CD4-positive, alpha-beta memory T cell (primary cell): Measurements from ENCODE around the gene PCLO. TPM values are rescaled to one million over a fixed set of nuclear protein-coding genes. Genes with fewer than 3 reads are reported as not detected.
"Not testable (repeated sequence)": the region's sequence is repeated elsewhere in the genome, so short reads cannot be mapped to it uniquely, and the experiment has no call there.

Source experiments
- CTCF ChIA-PET: fragments of 350-600 bp; sonication (Branson Sonifier 250); formaldehyde crosslinking; loops from one replicate; lab custom pipeline; 2021; ENCODE audit warnings: inconsistent platforms; ENCODE audit not compliant: partially characterized antibody; lab: Charles Lee
- POLR2A ChIA-PET: fragments of 350-600 bp; sonication (Branson Sonifier 250); formaldehyde crosslinking; loops from one replicate; lab custom pipeline; 2021; ENCODE audit not compliant: partially characterized antibody; lab: Charles Lee
- DNase-seq, 5 donors: peaks; one replicate each; pipeline versions ENCODE4 v3.0.0 to v3.0.0-alpha.2; 2020 to 2022; ENCODE audit warnings: mixed read lengths in 1 of 5
- H3K27ac ChIP-seq: one replicate; pipeline ENCODE4 v1.7.0; 2013; ENCODE audit warnings: low read depth, low read length
- H3K27me3 ChIP-seq: 2 replicates; pipeline ENCODE4 v1.7.0; 2013; ENCODE audit warnings: mild to moderate bottlenecking, low read length, moderate library complexity; ENCODE audit not compliant: insufficient read depth
- H3K36me3 ChIP-seq: 2 replicates; pipeline ENCODE4 v1.7.0; 2013; ENCODE audit warnings: mild to moderate bottlenecking, low read length, moderate library complexity; ENCODE audit not compliant: insufficient read depth
- H3K4me1 ChIP-seq: 2 replicates; pipeline ENCODE4 v1.7.0; 2013; ENCODE audit warnings: mild to moderate bottlenecking, low read length, moderate library complexity; ENCODE audit not compliant: insufficient read depth
- H3K4me3 ChIP-seq, 2 donors: one replicate each; pipeline ENCODE4 v1.7.0; 2013; ENCODE audit warnings: low read length in 2 of 2, mild to moderate bottlenecking in 1 of 2
- H3K9me3 ChIP-seq, 2 donors: one replicate each; pipeline ENCODE4 v1.7.0; 2013; ENCODE audit warnings: low read length in 2 of 2, control low read depth in 1 of 2; ENCODE audit not compliant: control insufficient read depth in 1 of 2
- H3K27ac Mint-ChIP-seq, 7 donors: one replicate each; pipeline ENCODE4 v1.8.0; 2020 to 2021; ENCODE audit warnings: mixed read lengths in 7 of 7, mild to moderate bottlenecking in 6 of 7, inconsistent platforms in 3 of 7, moderate library complexity in 3 of 7
- H3K27me3 Mint-ChIP-seq, 2 donors: one replicate each; pipeline ENCODE4 v1.8.0; 2020 to 2021; ENCODE audit warnings: mixed read lengths in 2 of 2
- H3K36me3 Mint-ChIP-seq, 2 donors: one replicate each; pipeline ENCODE4 v1.8.0; 2020 to 2021; ENCODE audit warnings: mixed read lengths in 2 of 2, inconsistent platforms in 1 of 2, mild to moderate bottlenecking in 1 of 2
- H3K4me1 Mint-ChIP-seq, 4 donors: one replicate each; pipeline ENCODE4 v1.8.0; 2020 to 2021; ENCODE audit warnings: mixed read lengths in 4 of 4, mild to moderate bottlenecking in 1 of 4
- H3K4me3 Mint-ChIP-seq, 8 donors: one replicate each; pipeline ENCODE4 v1.8.0; 2020 to 2021; ENCODE audit warnings: mixed read lengths in 8 of 8, mild to moderate bottlenecking in 7 of 8, moderate library complexity in 6 of 8, inconsistent platforms in 3 of 8
- H3K9me3 Mint-ChIP-seq, 8 donors: one replicate each; pipeline ENCODE4 v1.8.0; 2020 to 2021; ENCODE audit warnings: mixed read lengths in 8 of 8, mild to moderate bottlenecking in 5 of 8, inconsistent platforms in 3 of 8, moderate library complexity in 1 of 8
- intact Hi-C: fragments of 100-400 bp; cut with micrococcal nuclease; formaldehyde crosslinking; loops from one replicate; pipeline ENCODE4 v1.15.1; 2023
- polyA plus RNA-seq, 2 donors: library from polyadenylated mRNA; unstranded; fragments of 300-500 nt; fragmentation: Illumina TruSeq; gene quantifications; one replicate each; pipeline ENCODE4 v1.2.3, GENCODE V29; 2021
- total RNA-seq, 2 experiments: library from RNA; stranded (reverse); gene quantifications; one replicate each; pipeline ENCODE4 v1.2.3, GENCODE V29; 2021

Gene PCLO
- total and polyA plus RNA-seq, 4 experiments from 2014 or later, result 0.03 TPM; not detected in 3

DNA sequence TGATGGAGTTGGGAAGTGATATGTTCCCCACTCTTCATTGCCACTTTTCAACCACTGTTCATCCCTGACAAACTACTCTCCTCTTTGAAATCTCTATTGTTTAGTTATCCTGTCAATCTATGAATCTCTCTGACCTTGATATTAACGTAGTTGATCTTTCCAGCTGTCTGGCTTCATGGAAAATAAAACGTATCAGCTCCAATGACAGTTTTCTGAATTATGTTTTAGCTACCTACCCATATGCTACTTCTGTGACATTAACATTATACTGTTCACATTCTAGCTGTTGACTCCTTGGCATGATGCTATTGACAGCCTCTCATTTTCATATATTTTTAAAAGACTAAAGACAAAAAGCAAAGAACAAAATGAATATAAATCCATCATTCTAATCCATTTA lies 53.3 kb downstream of the PCLO start:
- POLR2A ChIA-PET, result no interaction called here
- Histone ChIP-seq H3K27me3 (no peaks in the 10 kb centered on the region), H3K9me3 (no peaks in the 10 kb centered on the region), H3K4me1 (no peaks in the 10 kb centered on the region), H3K4me3 (no peak overlapping the region), H3K36me3 (no peaks in the 10 kb centered on the region), H3K27ac (no peak overlapping the region)
- no peak for DNase-seq
- H3K4me1 Mint-ChIP-seq, result no peaks in the 10 kb centered on the region
- no peak overlapping the region for H3K4me3 Mint-ChIP-seq
- CTCF ChIA-PET, result no interaction called here
- intact Hi-C loops, result no loop called here
- H3K27me3 Mint-ChIP-seq, result no peaks in the 10 kb centered on the region
- H3K27ac Mint-ChIP-seq, result no peak overlapping the region
- no peaks in the 10 kb centered on the region for H3K36me3 Mint-ChIP-seq
- peaks cover 0 to 7% (median 2%) of the 10 kb centered on the region in 8 donors for H3K9me3 Mint-ChIP-seq

DNA sequence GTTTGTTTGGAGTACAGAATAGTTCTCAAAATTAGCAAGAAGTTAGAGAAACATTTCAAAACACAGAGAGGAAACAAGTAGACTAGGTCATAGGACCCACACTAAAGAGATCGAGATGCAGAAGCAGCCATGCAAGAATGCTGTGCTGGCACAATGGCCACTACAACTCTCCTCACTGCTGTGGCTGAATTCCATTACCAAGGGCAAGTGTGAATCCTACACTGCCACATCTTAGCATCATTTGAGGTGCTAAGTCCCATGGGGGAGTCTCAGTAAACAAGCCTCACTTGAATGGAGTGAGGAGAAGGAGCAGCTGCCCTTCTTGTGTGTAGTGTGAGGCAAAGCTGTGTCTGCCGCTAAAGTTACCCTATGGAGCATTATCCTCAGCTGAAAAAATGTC lies 56.7 kb downstream of the PCLO start:
- Histone ChIP-seq H3K9me3 (no peaks in the 10 kb centered on the region), H3K4me3 (no peak overlapping the region), H3K36me3 (no peaks in the 10 kb centered on the region), H3K4me1 (no peaks in the 10 kb centered on the region), H3K27me3 (no peaks in the 10 kb centered on the region), H3K27ac (no peak overlapping the region)
- ChIA-PET CTCF (no interaction called here), POLR2A (no interaction called here)
- DNase-seq, result no peak
- intact Hi-C loops, result no loop called here
- Mint-ChIP-seq H3K4me3 (no peak overlapping the region), H3K36me3 (no peaks in the 10 kb centered on the region), H3K4me1 (no peaks in the 10 kb centered on the region), H3K27ac (no peak overlapping the region), H3K27me3 (no peaks in the 10 kb centered on the region), H3K9me3 (peaks cover 0 to 7% (median 0%) of the 10 kb centered on the region in 8 donors)

DNA sequence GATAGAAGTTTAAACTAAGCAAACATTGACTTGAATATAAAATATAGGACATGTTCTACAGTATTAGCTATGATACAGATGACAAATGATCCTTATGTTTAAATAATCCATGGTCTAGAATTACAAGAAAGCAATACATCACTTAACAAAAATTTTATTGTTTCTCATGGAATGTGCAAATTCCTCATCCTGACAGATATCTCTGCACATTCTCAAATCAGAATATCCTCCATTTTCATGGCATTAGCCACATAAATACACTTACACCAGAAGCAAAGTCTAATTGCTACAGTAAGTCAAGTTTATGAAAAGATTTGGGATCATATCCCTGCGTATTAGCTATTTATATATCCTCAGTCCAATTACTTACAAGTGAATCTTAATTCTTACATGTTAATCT lies 57.6 kb downstream of the PCLO start:
- Histone ChIP-seq H3K36me3 (no peaks in the 10 kb centered on the region), H3K4me3 (no peak overlapping the region), H3K9me3 (no peaks in the 10 kb centered on the region), H3K27ac (no peak overlapping the region), H3K27me3 (no peaks in the 10 kb centered on the region), H3K4me1 (no peaks in the 10 kb centered on the region)
- H3K4me3 Mint-ChIP-seq, result no peak overlapping the region
- no peak for DNase-seq
- no peaks in the 10 kb centered on the region for H3K4me1 Mint-ChIP-seq
- peaks cover 0 to 7% (median 0%) of the 10 kb centered on the region in 8 donors for H3K9me3 Mint-ChIP-seq
- no peaks in the 10 kb centered on the region for H3K36me3 Mint-ChIP-seq
- H3K27ac Mint-ChIP-seq, result no peak overlapping the region
- H3K27me3 Mint-ChIP-seq, result no peaks in the 10 kb centered on the region
- CTCF ChIA-PET, result no interaction called here
- intact Hi-C loops, result no loop called here
- POLR2A ChIA-PET, result no interaction called here

GRCh38 chr7:83101530-83101929 lies 61.2 kb downstream of the PCLO start:
- Histone ChIP-seq H3K4me1 (no peaks in the 10 kb centered on the region), H3K4me3 (no peak overlapping the region), H3K9me3 (no peaks in the 10 kb centered on the region), H3K27me3 (no peaks in the 10 kb centered on the region), H3K36me3 (no peaks in the 10 kb centered on the region), H3K27ac (no peak overlapping the region)
- intact Hi-C loops, result no loop called here
- Mint-ChIP-seq H3K4me3 (no peak overlapping the region), H3K27ac (no peak overlapping the region), H3K27me3 (no peaks in the 10 kb centered on the region), H3K36me3 (no peaks in the 10 kb centered on the region), H3K4me1 (no peaks in the 10 kb centered on the region), H3K9me3 (peaks cover 0 to 6% (median under 1%) of the 10 kb centered on the region in 8 donors)
- CTCF ChIA-PET, result no interaction called here
- DNase-seq, result no peak
- POLR2A ChIA-PET, result no interaction called here

DNA sequence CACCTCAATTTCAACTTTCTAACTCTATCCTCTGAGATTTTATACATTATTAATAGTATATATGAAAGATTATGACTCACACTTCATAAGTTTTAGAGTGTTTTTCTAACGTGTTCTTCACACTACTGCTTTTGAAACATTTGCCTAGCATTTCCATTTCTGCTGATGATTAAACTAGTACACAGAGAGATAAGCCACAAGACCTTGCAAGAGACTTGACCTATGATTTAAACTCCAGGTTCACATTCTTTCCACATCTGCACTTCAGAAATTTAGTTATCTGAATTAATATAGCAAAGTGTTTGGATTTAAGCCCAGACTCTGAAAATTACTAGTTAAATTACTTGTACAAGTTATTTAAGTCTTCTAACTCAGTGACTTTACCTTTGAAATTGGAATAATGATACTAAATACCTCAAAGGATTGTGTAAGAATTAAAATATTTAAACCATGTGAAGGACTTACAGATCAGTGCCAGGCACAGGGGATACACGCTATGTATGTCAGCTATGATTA lies 66.6 kb downstream of the PCLO start:
- intact Hi-C loops, result no loop called here
- ChIA-PET POLR2A (no interaction called here), CTCF (no interaction called here)
- Histone ChIP-seq H3K9me3 (no peaks in the 10 kb centered on the region), H3K4me1 (no peaks in the 10 kb centered on the region), H3K27me3 (no peaks in the 10 kb centered on the region), H3K4me3 (no peak overlapping the region), H3K27ac (no peak overlapping the region), H3K36me3 (no peaks in the 10 kb centered on the region)
- no peak overlapping the region for H3K27ac Mint-ChIP-seq
- no peak for DNase-seq
- no peaks in the 10 kb centered on the region for H3K4me1 Mint-ChIP-seq
- H3K36me3 Mint-ChIP-seq, result no peaks in the 10 kb centered on the region
- no peaks in the 10 kb centered on the region for H3K27me3 Mint-ChIP-seq
- peaks cover 0 to 14% (median 6%) of the 10 kb centered on the region in 8 donors for H3K9me3 Mint-ChIP-seq
- H3K4me3 Mint-ChIP-seq, result no peak overlapping the region

- Histone ChIP-seq H3K36me3 (no peaks in the 10 kb centered on the region), H3K4me3 (no peak overlapping the region), H3K9me3 (no peaks in the 10 kb centered on the region), H3K27me3 (no peaks in the 10 kb centered on the region), H3K4me1 (no peaks in the 10 kb centered on the region), H3K27ac (no peak overlapping the region)
- H3K4me1 Mint-ChIP-seq, result no peaks in the 10 kb centered on the region
- no peak for DNase-seq
- ChIA-PET CTCF (no interaction called here), POLR2A (no interaction called here)
- H3K27me3 Mint-ChIP-seq, result no peaks in the 10 kb centered on the region
- no peak overlapping the region for H3K27ac Mint-ChIP-seq
- no peaks in the 10 kb centered on the region for H3K36me3 Mint-ChIP-seq
- intact Hi-C loops, result no loop called here
- peaks cover 0 to 9% (median 5%) of the 10 kb centered on the region in 8 donors for H3K9me3 Mint-ChIP-seq
- no peak overlapping the region for H3K4me3 Mint-ChIP-seq
These were observed 77.4 kb downstream of the PCLO start for GRCh38 chr7:83085299-83085698.

DNA sequence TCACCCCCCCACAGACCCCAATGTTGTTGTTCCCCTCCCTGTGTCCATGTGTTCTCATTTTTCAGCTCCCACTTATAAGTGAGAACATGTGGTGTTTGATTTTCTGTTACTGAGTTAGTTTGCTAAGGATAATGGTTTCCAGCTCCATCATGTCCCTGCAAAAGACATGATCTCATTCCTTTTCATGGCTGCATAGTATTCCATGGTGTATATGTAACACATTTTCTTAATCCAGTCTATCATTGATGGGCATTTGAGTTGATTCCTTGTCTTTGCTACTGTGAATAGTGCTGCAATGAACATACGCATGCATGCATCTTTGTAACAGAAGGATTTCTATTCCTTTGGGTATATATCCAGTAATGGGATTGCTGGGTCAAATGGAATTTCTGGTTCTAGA lies 82.8 kb downstream of the PCLO start:
- H3K9me3 ChIP-seq, H3K27ac Mint-ChIP-seq, DNase-seq, H3K4me3 Mint-ChIP-seq, H3K4me3 ChIP-seq, POLR2A ChIA-PET, CTCF ChIA-PET, H3K4me1 Mint-ChIP-seq, H3K36me3 Mint-ChIP-seq, H3K27me3 Mint-ChIP-seq, H3K36me3 ChIP-seq, H3K27ac ChIP-seq, H3K27me3 ChIP-seq, H3K4me1 ChIP-seq, intact Hi-C loops, H3K9me3 Mint-ChIP-seq: not testable (repeated sequence)

DNA sequence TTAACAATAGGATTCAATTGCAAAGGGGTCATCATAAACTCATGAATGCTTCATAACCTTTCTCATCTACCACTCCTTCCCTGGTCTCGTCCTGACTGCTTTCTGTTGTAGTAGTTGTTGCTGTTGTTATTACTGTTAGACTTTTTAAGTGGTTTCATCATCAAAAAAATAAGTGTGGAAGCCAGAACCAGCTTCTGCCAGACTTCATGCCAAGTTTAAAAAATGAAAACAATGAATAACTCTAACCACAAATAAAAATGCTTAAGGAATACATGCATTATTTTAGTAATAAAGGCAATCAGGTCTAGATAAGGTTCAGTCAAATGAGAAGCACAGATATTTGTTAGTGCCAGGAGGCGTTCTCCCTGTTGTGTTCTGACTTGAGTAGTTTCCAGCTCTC lies 85.4 kb downstream of the PCLO start:
- Mint-ChIP-seq H3K27me3 (no peaks in the 10 kb centered on the region), H3K36me3 (no peaks in the 10 kb centered on the region), H3K9me3 (peaks cover 2 to 8% (median 4%) of the 10 kb centered on the region in 8 donors), H3K4me3 (no peak overlapping the region), H3K27ac (no peak overlapping the region), H3K4me1 (no peaks in the 10 kb centered on the region)
- intact Hi-C loops, result no loop called here
- Histone ChIP-seq H3K4me3 (no peak overlapping the region), H3K4me1 (no peaks in the 10 kb centered on the region), H3K9me3 (no peaks in the 10 kb centered on the region), H3K27me3 (no peaks in the 10 kb centered on the region), H3K36me3 (no peaks in the 10 kb centered on the region), H3K27ac (no peak overlapping the region)
- ChIA-PET POLR2A (no interaction called here), CTCF (no interaction called here)
- DNase-seq, result no peak
